HEK293T (cell line): ENCODE data around the gene PERM1.

Source experiments
- ARNT ChIP-seq: fragments of 450-650 bp; IDR thresholded peaks from 2 replicates; pipeline ENCODE4 v1.6.1; 2017; ENCODE audit warnings: mild to moderate bottlenecking
- CTBP1 ChIP-seq: fragments of 450-650 bp; IDR thresholded peaks from 2 replicates; pipeline ENCODE4 v1.6.1; 2016; ENCODE audit warnings: borderline replicate concordance
- FOXA1 ChIP-seq: fragments of 450-650 bp; IDR thresholded peaks from 2 replicates; pipeline ENCODE4 v1.6.1; 2016; ENCODE audit warnings: mild to moderate bottlenecking
- FOXM1 ChIP-seq: fragments of 450-650 bp; IDR thresholded peaks from 2 replicates; pipeline ENCODE4 v1.6.1; 2017; ENCODE audit warnings: mild to moderate bottlenecking, borderline replicate concordance
- TARDBP ChIP-seq: fragments of 450-650 bp; IDR thresholded peaks from 2 replicates; pipeline ENCODE4 v1.6.1; 2016

- TF ChIP-seq FOXA1 (no peak), TARDBP (no peak), ARNT (no peak), CTBP1 (no peak), FOXM1 (no peak)
Measured at GRCh38 chr1:1003618-1004419, 21.9 kb upstream of the PERM1 start.
